ENCODE measurements around the gene CRB3. TPM values are rescaled to one million over a fixed set of nuclear protein-coding genes. Genes with fewer than 3 reads are reported as not detected.
A peak's percentile ranks its signal among the peaks of the same experiment; 100 is the strongest.

Gene CRB3
- polyA plus RNA-seq, 3 donors = not detected

GRCh38 chr19:6484831-6485230 lies 20.8 kb downstream of the CRB3 start:
- intact Hi-C loops (cut with micrococcal nuclease) = no loop called here
- H3K27me3 Mint-ChIP-seq (ENCODE audit: low read depth in 3 of 3) = peaks cover 3 to 8% (median 3%) of the 10 kb centered on the region in 3 donors
- Histone ChIP-seq H3K79me2 (ENCODE audit: insufficient read depth, low read length) (peaks cover 13% of the 10 kb centered on the region), H3K9me3 (replicated peaks in 1 of 2; ENCODE audit: control insufficient read depth in 1 of 2, insufficient read depth in 1 of 2, low read length in 2 of 2) (no peaks in the 10 kb centered on the region), H3K9ac (ENCODE audit: insufficient read depth, low read length, poor library complexity, severe bottlenecking) (no peak overlapping the region), H3K4me1 (ENCODE audit: control insufficient read depth in 1 of 2, insufficient read depth in 2 of 2, low read length in 2 of 2) (peaks cover 15 to 21% of the 10 kb centered on the region in 2 donors), H2AFZ (ENCODE audit: insufficient read depth, low read depth, low read length, poor library complexity, severe bottlenecking) (no peak overlapping the region), H3K4me2 (replicated peaks; ENCODE audit: extremely low read depth, low read length, poor library complexity, severe bottlenecking) (no peak overlapping the region), H3K4me3 (replicated peaks in 1 of 3; ENCODE audit: low read depth in 2 of 3, low read length in 3 of 3) (no peak overlapping the region), H3K36me3 (replicated peaks in 1 of 2; ENCODE audit: control insufficient read depth in 1 of 2, insufficient read depth in 2 of 2, low read length in 2 of 2) (no peaks in the 10 kb centered on the region), H3K27me3 (ENCODE audit: control insufficient read depth in 2 of 2, insufficient read depth in 2 of 2, low read length in 2 of 2) (no peaks in the 10 kb centered on the region), H3K27ac (ENCODE audit: low read depth in 1 of 2, low read length in 2 of 2) (no peak overlapping the region), H4K20me1 (ENCODE audit: insufficient read depth, low read length) (no peaks in the 10 kb centered on the region)
- no peak for TF ChIP-seq CTCF (IDR thresholded peaks at IDR 0.05)
- no peak for DNase-seq
- H3K36me3 Mint-ChIP-seq = peaks cover 4% of the 10 kb centered on the region in 2 donors
- H3K4me1 Mint-ChIP-seq = peaks cover 30% of the 10 kb centered on the region
- no peak overlapping the region for H3K27ac Mint-ChIP-seq
- no peak overlapping the region for H3K4me3 Mint-ChIP-seq
- WGBS (ENCODE audit: insufficient coverage) = no CpG with 5 or more reads among the region's 7 CpGs
- peaks cover 0 to 5% (median 0%) of the 10 kb centered on the region in 7 donors for H3K9me3 Mint-ChIP-seq

- Histone ChIP-seq H3K4me2 (replicated peaks; ENCODE audit: extremely low read depth, low read length, poor library complexity, severe bottlenecking) (no peak overlapping the region), H3K9ac (ENCODE audit: insufficient read depth, low read length, poor library complexity, severe bottlenecking) (no peak overlapping the region), H3K36me3 (replicated peaks in 1 of 2; ENCODE audit: control insufficient read depth in 1 of 2, insufficient read depth in 2 of 2, low read length in 2 of 2) (no peaks in the 10 kb centered on the region), H2AFZ (ENCODE audit: insufficient read depth, low read depth, low read length, poor library complexity, severe bottlenecking) (peak overlapping the region; percentile 2), H3K9me3 (replicated peaks in 1 of 2; ENCODE audit: control insufficient read depth in 1 of 2, insufficient read depth in 1 of 2, low read length in 2 of 2) (peaks cover 10 to 11% of the 10 kb centered on the region in 2 donors), H3K4me3 (replicated peaks in 1 of 3; ENCODE audit: low read depth in 2 of 3, low read length in 3 of 3) (no peak overlapping the region), H3K4me1 (ENCODE audit: control insufficient read depth in 1 of 2, insufficient read depth in 2 of 2, low read length in 2 of 2) (no peaks in the 10 kb centered on the region), H3K27me3 (ENCODE audit: control insufficient read depth in 2 of 2, insufficient read depth in 2 of 2, low read length in 2 of 2) (no peaks in the 10 kb centered on the region), H4K20me1 (ENCODE audit: insufficient read depth, low read length) (no peaks in the 10 kb centered on the region), H3K79me2 (ENCODE audit: insufficient read depth, low read length) (no peaks in the 10 kb centered on the region), H3K27ac (ENCODE audit: low read depth in 1 of 2, low read length in 2 of 2) (no peak overlapping the region)
- no peak for DNase-seq
- Mint-ChIP-seq H3K36me3 (peaks cover 0 to 3% of the 10 kb centered on the region in 2 donors), H3K4me1 (peaks cover 8% of the 10 kb centered on the region), H3K27ac (peak overlapping the region in 2 of 7 donors; percentile 21 to 23), H3K4me3 (peak overlapping the region in 1 of 2 donors; percentile 39), H3K9me3 (peaks cover 9 to 17% (median 10%) of the 10 kb centered on the region in 7 donors), H3K27me3 (ENCODE audit: low read depth in 3 of 3) (peaks cover 4 to 9% (median 7%) of the 10 kb centered on the region in 3 donors)
- TF ChIP-seq CTCF (IDR thresholded peaks at IDR 0.05) = no peak
- intact Hi-C loops (cut with micrococcal nuclease) = no loop called here
- WGBS (ENCODE audit: insufficient coverage) = 47% methylated on average over 3 of the region's 15 CpGs
These were observed 25.4 kb downstream of the CRB3 start for GRCh38 chr19:6489278-6490061.

Measured in CD14-positive monocyte (primary cell).